ENCODE measurements around the gene MEIOSIN. TPM values are rescaled to one million over a fixed set of nuclear protein-coding genes. Genes with fewer than 3 reads are reported as not detected.

The MEIOSIN gene
- total RNA-seq, 2 experiments from 2014 or later: not detected

DNA sequence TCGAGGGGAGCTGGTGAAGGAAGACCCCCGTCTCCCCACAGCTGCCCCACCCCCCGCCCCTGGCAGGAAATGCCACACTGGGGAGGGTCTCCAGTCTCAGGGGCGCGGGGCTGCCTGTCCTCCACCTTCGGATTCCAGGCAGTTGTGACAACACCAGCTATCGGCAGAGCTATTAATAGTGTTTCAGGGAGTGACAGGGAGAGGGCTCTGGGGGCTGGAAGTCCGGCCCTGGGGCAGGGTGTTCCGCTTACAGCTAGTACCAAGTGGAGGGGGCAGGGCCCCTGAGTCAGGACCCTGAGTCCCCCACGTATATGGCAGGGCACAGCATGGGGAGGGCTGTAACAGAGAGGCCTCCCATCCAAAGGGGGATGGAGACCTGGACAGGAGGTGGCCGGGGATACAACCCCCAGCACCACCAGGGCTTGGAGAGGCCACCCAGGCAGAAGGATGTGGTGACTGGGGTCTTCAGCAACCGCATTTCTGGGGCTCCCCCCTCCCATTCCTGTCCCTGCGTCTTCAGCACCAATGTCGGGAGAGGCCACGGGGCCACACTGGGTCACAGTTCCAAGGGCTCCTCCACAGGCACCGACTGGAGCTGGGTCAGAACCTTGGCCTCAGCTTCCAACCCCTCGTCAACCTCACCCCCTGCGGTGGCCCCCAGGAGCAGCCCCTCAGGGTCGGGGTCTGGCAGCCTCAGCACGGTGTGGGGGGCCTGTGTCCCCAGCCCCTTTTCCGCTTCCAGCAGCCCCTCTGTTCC, 31.9 kb downstream of the MEIOSIN start:
- no peak overlapping the region for H3K27ac Mint-ChIP-seq

DNA sequence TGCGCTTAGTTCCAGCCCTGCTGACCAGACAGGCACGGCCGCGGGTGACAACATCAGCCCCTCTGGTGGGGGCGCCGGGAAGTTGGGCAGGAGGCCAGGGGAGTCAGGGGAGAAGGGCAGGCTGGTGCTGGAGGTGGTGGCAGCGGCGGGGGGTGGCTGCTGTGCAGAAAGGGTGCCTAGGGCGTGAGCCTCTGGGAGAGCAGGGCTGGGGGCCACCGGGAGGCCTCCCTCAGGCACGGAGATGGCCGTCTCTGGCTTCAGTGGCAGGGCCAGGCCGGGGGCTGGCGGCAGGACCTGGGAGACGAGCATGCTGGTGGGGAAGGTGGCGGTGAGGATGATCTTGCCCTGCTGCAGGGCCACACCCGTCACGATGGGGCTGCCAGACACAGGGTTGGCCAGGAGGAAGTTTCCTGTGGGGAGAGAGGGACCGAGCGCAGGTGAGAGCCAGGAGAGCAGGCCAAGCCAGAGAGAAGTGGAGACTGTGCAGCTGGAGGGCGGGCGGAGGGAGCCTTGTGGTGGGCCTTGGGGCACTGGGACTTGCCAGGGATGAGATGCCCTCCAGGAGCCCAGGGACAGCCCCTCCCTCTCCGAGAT, 32.6 kb downstream of the MEIOSIN start:
- no peak for ATAC-seq
- no peaks in the 10 kb centered on the region for H3K9me3 Mint-ChIP-seq
- H3K36me3 Mint-ChIP-seq (ENCODE audit: low read depth): no peaks in the 10 kb centered on the region
- no peak for TF ChIP-seq CTCF (IDR thresholded peaks at IDR 0.05)
- H3K27me3 Mint-ChIP-seq: peaks cover 11% of the 10 kb centered on the region
- ChIA-PET CTCF (no interaction called here), POLR2A (interaction anchor here (0.6 kb wide), 1 partner anchor 29 kb away, joined by 3 read pairs; no protein-coding TSS in a partner anchor)
- no peak overlapping the region for H3K4me3 Mint-ChIP-seq
- intact Hi-C loops (cut with micrococcal nuclease): no loop called here
- H3K27ac Mint-ChIP-seq: no peak overlapping the region
- peaks cover 8% of the 10 kb centered on the region for H3K4me1 Mint-ChIP-seq (ENCODE audit: low read depth)
- DNase-seq: no peak

More for the DNA sequence above, 31.9 kb downstream of the MEIOSIN start:
- H3K9me3 Mint-ChIP-seq: no peaks in the 10 kb centered on the region
- CTCF ChIA-PET: interaction anchor here (2.0 kb wide), 1 partner anchor 85 kb away, joined by 4 read pairs; no protein-coding TSS in a partner anchor
- peaks cover 11% of the 10 kb centered on the region for H3K27me3 Mint-ChIP-seq
- TF ChIP-seq CTCF (IDR thresholded peaks at IDR 0.05): no peak
- H3K4me3 Mint-ChIP-seq: no peak overlapping the region
- POLR2A ChIA-PET: interaction anchor here (0.6 kb wide), 1 partner anchor 28 kb away, joined by 3 read pairs; no protein-coding TSS in a partner anchor
- no peak for DNase-seq
- no peak for ATAC-seq
- H3K36me3 Mint-ChIP-seq (ENCODE audit: low read depth): no peaks in the 10 kb centered on the region
- intact Hi-C loops (cut with micrococcal nuclease): no loop called here
- peaks cover 6% of the 10 kb centered on the region for H3K4me1 Mint-ChIP-seq (ENCODE audit: low read depth)

- ChIA-PET CTCF (interaction anchor here (1.0 to 5.1 kb wide), 2 partner anchors 13 to 50 kb away, joined by 4 to 52 read pairs; partner anchors contain the start of gene RSPH6A), POLR2A (interaction anchor here (1.0 to 4.2 kb wide), 2 partner anchors 33 to 35 kb away, joined by 4 to 27 read pairs; partner anchors contain the start of gene FBXO46)
- Mint-ChIP-seq H3K4me3 (no peak overlapping the region), H3K4me1 (ENCODE audit: low read depth) (peaks cover 12% of the 10 kb centered on the region), H3K27ac (no peak overlapping the region), H3K27me3 (peaks cover 15% of the 10 kb centered on the region), H3K9me3 (no peaks in the 10 kb centered on the region), H3K36me3 (ENCODE audit: low read depth) (no peaks in the 10 kb centered on the region)
- no peak for TF ChIP-seq CTCF (IDR thresholded peaks at IDR 0.05)
- intact Hi-C loops (cut with micrococcal nuclease): no loop called here
- DNase-seq (no peak), ATAC-seq (no peak)
Measured at GRCh38 chr19:45766296-45766868, 33.1 kb downstream of the MEIOSIN start.

DNA sequence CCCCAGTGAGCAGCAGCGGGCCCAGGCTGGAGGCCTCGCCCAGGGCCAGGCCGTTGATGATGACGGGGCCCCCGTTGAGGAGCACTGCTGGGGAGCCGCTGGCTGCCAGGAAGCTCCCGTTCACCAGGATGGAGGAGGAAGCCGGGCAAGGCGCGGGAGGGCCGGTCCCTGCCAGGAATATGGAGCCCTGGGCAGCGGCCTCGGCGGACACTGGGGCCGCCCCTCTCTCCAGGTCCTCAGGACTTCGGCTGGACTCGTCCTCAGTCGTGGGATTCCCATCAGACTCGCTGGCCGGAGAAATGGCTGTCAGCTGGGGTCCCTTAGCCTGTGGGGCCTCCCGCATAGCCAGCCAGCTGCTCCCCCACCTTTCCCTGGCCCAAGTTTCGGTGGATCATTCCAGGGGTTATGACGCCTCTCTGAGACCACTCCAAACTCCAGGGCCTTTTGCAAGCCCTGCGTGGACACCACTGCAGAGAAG, 33.7 kb downstream of the MEIOSIN start:
- ATAC-seq: no peak
- H3K36me3 Mint-ChIP-seq (ENCODE audit: low read depth): no peaks in the 10 kb centered on the region
- intact Hi-C loops (cut with micrococcal nuclease): no loop called here
- no peak for DNase-seq
- ChIA-PET POLR2A (interaction anchor here (0.6 to 4.2 kb wide), 5 partner anchors 12 to 119 kb away, joined by 3 to 27 read pairs (median 4); partner anchors contain the start of genes FBXO46 and IRF2BP1), CTCF (interaction anchor here (1.0 to 5.1 kb wide), 2 partner anchors 12 to 49 kb away, joined by 4 to 52 read pairs; partner anchors contain the start of gene RSPH6A)
- H3K4me3 Mint-ChIP-seq: no peak overlapping the region
- no peak for TF ChIP-seq CTCF (IDR thresholded peaks at IDR 0.05)
- H3K4me1 Mint-ChIP-seq (ENCODE audit: low read depth): peaks cover 12% of the 10 kb centered on the region
- no peak overlapping the region for H3K27ac Mint-ChIP-seq
- peaks cover 18% of the 10 kb centered on the region for H3K27me3 Mint-ChIP-seq
- no peaks in the 10 kb centered on the region for H3K9me3 Mint-ChIP-seq
